ENCODE results near the gene COPS4.
"Not testable (repeated sequence)": the region's sequence is repeated elsewhere in the genome, so short reads cannot be mapped to it uniquely, and the experiment has no call there.

The COPS4 gene

GRCh38 chr4:83024233-83024632 is 10.8 kb upstream of the COPS4 start:
- no peak for DNase-seq (ENCODE audit: low read depth)

- DNase-seq (ENCODE audit: low read depth): no peak
These were observed 9.4 kb upstream of the COPS4 start for GRCh38 chr4:83025563-83025962.

GRCh38 chr4:83028976-83029375 is 6.0 kb upstream of the COPS4 start:
- DNase-seq (ENCODE audit: low read depth): no peak

GRCh38 chr4:83029688-83030087 is 5.3 kb upstream of the COPS4 start:
- no peak for DNase-seq (ENCODE audit: low read depth)

GRCh38 chr4:83036991-83037665 is 2.1 kb downstream of the COPS4 start:
- DNase-seq (ENCODE audit: low read depth): no peak

GRCh38 chr4:83040269-83040668 is 5.3 kb downstream of the COPS4 start:
- DNase-seq (ENCODE audit: low read depth): no peak

- not testable (repeated sequence) for DNase-seq (ENCODE audit: low read depth)
These were observed 8.2 kb downstream of the COPS4 start for GRCh38 chr4:83043157-83043556.

GRCh38 chr4:83043801-83044407 is 8.9 kb downstream of the COPS4 start:
- DNase-seq (ENCODE audit: low read depth): no peak

- no peak for DNase-seq (ENCODE audit: low read depth)
These were observed 11.9 kb downstream of the COPS4 start for GRCh38 chr4:83046693-83047473.

GRCh38 chr4:83048781-83049180 is 13.8 kb downstream of the COPS4 start:
- not testable (repeated sequence) for DNase-seq (ENCODE audit: low read depth)

GRCh38 chr4:83054928-83055327 is 19.9 kb downstream of the COPS4 start:
- DNase-seq (ENCODE audit: low read depth): no peak

- DNase-seq (ENCODE audit: low read depth): no peak
These were observed 27.8 kb downstream of the COPS4 start for GRCh38 chr4:83062739-83063138.

GRCh38 chr4:83065266-83065665 is 30.3 kb downstream of the COPS4 start:
- DNase-seq (ENCODE audit: low read depth): no peak

GRCh38 chr4:83067058-83067639 is 32.2 kb downstream of the COPS4 start:
- no peak for DNase-seq (ENCODE audit: low read depth)

- no peak for DNase-seq (ENCODE audit: low read depth)
These were observed 36.1 kb downstream of the COPS4 start for GRCh38 chr4:83071116-83071515.

- DNase-seq (ENCODE audit: low read depth): no peak
These were observed 39.2 kb downstream of the COPS4 start for GRCh38 chr4:83074086-83074704.

- not testable (repeated sequence) for DNase-seq (ENCODE audit: low read depth)
These were observed 39.8 kb downstream of the COPS4 start for GRCh38 chr4:83074783-83075182.

GRCh38 chr4:83075311-83076095 is 40.5 kb downstream of the COPS4 start:
- DNase-seq (ENCODE audit: low read depth): no peak

GRCh38 chr4:83080561-83080960 is 45.6 kb downstream of the COPS4 start:
- no peak for DNase-seq (ENCODE audit: low read depth)

- no peak for DNase-seq (ENCODE audit: low read depth)
These were observed 47.8 kb downstream of the COPS4 start for GRCh38 chr4:83082777-83083176.

GRCh38 chr4:83083925-83084475 is 49.0 kb downstream of the COPS4 start:
- DNase-seq (ENCODE audit: low read depth): no peak

All from stimulated activated CD8-positive, alpha-beta memory T cell treated with anti-CD3 and anti-CD28 coated beads, Interleukin-7, amount 100 ng/mL, for 24 hours (primary cell).